Measurements from ENCODE around the gene NEDD4L. TPM values are rescaled to one million over a fixed set of nuclear protein-coding genes. Genes with fewer than 3 reads are reported as not detected.

Gene NEDD4L
- total and polyA plus RNA-seq, 10 of the 15 experiments (the other 5 are each of a cell fraction or from before 2014, with no cell fraction given), result 7.4 to 24.0 (median 17.7) TPM

DNA sequence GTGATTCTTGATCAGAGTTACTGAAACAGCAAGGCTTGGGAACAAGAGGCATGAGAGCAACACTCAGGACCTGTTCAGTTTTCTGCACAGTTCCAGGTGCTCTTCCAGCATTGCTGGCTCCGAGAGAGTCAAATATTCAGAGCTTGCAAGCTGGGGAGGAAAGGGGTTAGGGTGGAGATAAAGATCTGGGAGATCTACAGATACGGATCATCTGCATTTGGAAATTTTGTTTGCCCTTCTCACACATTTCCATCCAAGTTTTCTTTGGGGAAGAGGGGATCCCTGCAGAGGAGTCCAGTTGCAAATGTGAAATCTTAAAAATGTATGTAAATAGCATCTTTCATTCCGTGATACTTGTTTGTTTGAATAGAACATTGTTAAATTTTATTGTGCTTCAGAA lies 108.2 kb downstream of the NEDD4L start:
- ChIA-PET RAD21 (ENCODE audit: unreplicated experiment) (no interaction called here), SMC1A (ENCODE audit: uncharacterized antibody, unreplicated experiment) (no interaction called here), CTCF (no interaction called here), POLR2A (no interaction called here)
- TF ChIP-seq, protein P1, sequence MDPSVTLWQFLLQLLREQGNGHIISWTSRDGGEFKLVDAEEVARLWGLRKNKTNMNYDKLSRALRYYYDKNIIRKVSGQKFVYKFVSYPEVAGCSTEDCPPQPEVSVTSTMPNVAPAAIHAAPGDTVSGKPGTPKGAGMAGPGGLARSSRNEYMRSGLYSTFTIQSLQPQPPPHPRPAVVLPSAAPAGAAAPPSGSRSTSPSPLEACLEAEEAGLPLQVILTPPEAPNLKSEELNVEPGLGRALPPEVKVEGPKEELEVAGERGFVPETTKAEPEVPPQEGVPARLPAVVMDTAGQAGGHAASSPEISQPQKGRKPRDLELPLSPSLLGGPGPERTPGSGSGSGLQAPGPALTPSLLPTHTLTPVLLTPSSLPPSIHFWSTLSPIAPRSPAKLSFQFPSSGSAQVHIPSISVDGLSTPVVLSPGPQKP (IDR thresholded peaks at IDR 0.05; ENCODE audit: low read depth, low read length), result no peak
- TF ChIP-seq, protein P2, sequence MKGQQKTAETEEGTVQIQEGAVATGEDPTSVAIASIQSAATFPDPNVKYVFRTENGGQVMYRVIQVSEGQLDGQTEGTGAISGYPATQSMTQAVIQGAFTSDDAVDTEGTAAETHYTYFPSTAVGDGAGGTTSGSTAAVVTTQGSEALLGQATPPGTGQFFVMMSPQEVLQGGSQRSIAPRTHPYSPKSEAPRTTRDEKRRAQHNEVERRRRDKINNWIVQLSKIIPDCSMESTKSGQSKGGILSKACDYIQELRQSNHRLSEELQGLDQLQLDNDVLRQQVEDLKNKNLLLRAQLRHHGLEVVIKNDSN (IDR thresholded peaks at IDR 0.05; ENCODE audit: borderline replicate concordance, extremely low read length, insufficient read depth, low read depth, low read length), result no peak
- TF ChIP-seq BACH1 (IDR thresholded peaks at IDR 0.05; ENCODE audit: borderline replicate concordance) (no peak), CREM (IDR thresholded peaks at IDR 0.05; ENCODE audit: low read depth) (no peak), SREBF1 (IDR thresholded peaks at IDR 0.05; ENCODE audit: low read length) (no peak), CREB1 (IDR thresholded peaks at IDR 0.05; ENCODE audit: low read depth) (no peak), RB1 (IDR thresholded peaks at IDR 0.05; ENCODE audit: borderline replicate concordance) (no peak), MLLT1 (IDR thresholded peaks at IDR 0.05) (no peak), ZNF622 (IDR thresholded peaks at IDR 0.05) (no peak), MAX (IDR thresholded peaks at IDR 0.05; ENCODE audit: low read depth, low read length) (no peak), RBBP5 (conservative IDR thresholded peaks at IDR 0.05) (no peak)
- TF ChIP-seq, protein P3, sequence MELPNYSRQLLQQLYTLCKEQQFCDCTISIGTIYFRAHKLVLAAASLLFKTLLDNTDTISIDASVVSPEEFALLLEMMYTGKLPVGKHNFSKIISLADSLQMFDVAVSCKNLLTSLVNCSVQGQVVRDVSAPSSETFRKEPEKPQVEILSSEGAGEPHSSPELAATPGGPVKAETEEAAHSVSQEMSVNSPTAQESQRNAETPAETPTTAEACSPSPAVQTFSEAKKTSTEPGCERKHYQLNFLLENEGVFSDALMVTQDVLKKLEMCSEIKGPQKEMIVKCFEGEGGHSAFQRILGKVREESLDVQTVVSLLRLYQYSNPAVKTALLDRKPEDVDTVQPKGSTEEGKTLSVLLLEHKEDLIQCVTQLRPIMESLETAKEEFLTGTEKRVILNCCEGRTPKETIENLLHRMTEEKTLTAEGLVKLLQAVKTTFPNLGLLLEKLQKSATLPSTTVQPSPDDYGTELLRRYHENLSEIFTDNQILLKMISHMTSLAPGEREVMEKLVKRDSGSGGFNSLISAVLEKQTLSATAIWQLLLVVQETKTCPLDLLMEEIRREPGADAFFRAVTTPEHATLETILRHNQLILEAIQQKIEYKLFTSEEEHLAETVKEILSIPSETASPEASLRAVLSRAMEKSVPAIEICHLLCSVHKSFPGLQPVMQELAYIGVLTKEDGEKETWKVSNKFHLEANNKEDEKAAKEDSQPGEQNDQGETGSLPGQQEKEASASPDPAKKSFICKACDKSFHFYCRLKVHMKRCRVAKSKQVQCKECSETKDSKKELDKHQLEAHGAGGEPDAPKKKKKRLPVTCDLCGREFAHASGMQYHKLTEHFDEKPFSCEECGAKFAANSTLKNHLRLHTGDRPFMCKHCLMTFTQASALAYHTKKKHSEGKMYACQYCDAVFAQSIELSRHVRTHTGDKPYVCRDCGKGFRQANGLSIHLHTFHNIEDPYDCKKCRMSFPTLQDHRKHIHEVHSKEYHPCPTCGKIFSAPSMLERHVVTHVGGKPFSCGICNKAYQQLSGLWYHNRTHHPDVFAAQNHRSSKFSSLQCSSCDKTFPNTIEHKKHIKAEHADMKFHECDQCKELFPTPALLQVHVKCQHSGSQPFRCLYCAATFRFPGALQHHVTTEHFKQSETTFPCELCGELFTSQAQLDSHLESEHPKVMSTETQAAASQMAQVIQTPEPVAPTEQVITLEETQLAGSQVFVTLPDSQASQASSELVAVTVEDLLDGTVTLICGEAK (IDR thresholded peaks at IDR 0.05; ENCODE audit: borderline replicate concordance), result no peak
- TF ChIP-seq, protein P4, sequence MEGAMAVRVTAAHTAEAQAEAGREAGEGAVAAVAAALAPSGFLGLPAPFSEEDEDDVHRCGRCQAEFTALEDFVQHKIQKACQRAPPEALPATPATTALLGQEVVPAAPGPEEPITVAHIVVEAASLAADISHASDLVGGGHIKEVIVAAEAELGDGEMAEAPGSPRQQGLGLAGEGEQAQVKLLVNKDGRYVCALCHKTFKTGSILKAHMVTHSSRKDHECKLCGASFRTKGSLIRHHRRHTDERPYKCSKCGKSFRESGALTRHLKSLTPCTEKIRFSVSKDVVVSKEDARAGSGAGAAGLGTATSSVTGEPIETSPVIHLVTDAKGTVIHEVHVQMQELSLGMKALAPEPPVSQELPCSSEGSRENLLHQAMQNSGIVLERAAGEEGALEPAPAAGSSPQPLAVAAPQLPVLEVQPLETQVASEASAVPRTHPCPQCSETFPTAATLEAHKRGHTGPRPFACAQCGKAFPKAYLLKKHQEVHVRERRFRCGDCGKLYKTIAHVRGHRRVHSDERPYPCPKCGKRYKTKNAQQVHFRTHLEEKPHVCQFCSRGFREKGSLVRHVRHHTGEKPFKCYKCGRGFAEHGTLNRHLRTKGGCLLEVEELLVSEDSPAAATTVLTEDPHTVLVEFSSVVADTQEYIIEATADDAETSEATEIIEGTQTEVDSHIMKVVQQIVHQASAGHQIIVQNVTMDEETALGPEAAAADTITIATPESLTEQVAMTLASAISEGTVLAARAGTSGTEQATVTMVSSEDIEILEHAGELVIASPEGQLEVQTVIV (IDR thresholded peaks at IDR 0.05; ENCODE audit: borderline replicate concordance, partially characterized antibody), result no peak
- no peak overlapping the region for H2AFZ ChIP-seq (ENCODE audit: control insufficient read depth, low read depth, low read length)
- no peak overlapping the region for H3K27ac ChIP-seq (ENCODE audit: control insufficient read depth, insufficient read depth)
- H3K79me2 ChIP-seq (ENCODE audit: control insufficient read depth, insufficient read depth, low read length), result no peaks in the 10 kb centered on the region
- FAIRE-seq (no peak), DNase-seq (ENCODE audit: low read depth, low spot score) (no peak), ATAC-seq (no peak)
- H3K9ac ChIP-seq (ENCODE audit: control insufficient read depth, insufficient read depth, low read length), result no peak overlapping the region
- no peaks in the 10 kb centered on the region for H3K27me3 ChIP-seq (replicated peaks in 1 of 2; ENCODE audit: control insufficient read depth in 2 of 2, insufficient read depth in 2 of 2, low read length in 1 of 2)
- in situ Hi-C loops (cut with MboI), result no loop called here
- WGBS (ENCODE audit: insufficient coverage, insufficient replicate concordance, low lambda C conversion rate, missing lambda C conversion rate), result 38% methylated on average over 3 of the region's 3 CpGs
- H4K20me1 ChIP-seq (ENCODE audit: control insufficient read depth, insufficient read depth), result no peaks in the 10 kb centered on the region
- intact Hi-C loops (cut with micrococcal nuclease; ENCODE audit: unreplicated experiment), result no loop called here
- H3K4me2 ChIP-seq (ENCODE audit: control insufficient read depth, insufficient read depth), result no peak overlapping the region
- BruUV-seq (replicated peaks), result no TSS peak
- H3K4me1 ChIP-seq (ENCODE audit: control insufficient read depth, insufficient read depth, low read length), result 0 out of 2 replicates have a peak, but pooled peaks cover 3% of the 10 kb centered on the region
- H3K4me3 ChIP-seq, result no peak overlapping the region
- no peaks in the 10 kb centered on the region for H3K36me3 ChIP-seq (ENCODE audit: control insufficient read depth in 2 of 2, insufficient read depth in 2 of 2, low read length in 1 of 2)
- no peaks in the 10 kb centered on the region for H3K9me3 ChIP-seq (replicated peaks; ENCODE audit: control insufficient read depth, insufficient read depth, low read length)
